C1 segment of cervical spinal cord (tissue), 14 donors: Measurements from ENCODE around the gene ABHD17A.
"Not testable (repeated sequence)": the region's sequence is repeated elsewhere in the genome, so short reads cannot be mapped to it uniquely, and the experiment has no call there.

Experiments used
- DNase-seq, 14 donors: peaks; one replicate each; lab custom pipeline; 2025; lab: John Stamatoyannopoulos, UW

The ABHD17A gene

GRCh38 chr19:1910177-1910576, 24.9 kb upstream of the ABHD17A start:
- peak in 6 of 14 donors; percentile 15 to 65 (median 28) for DNase-seq

- peak in 3 of 14 donors; percentile 33 to 63 (median 36) for DNase-seq
These were observed 24.4 kb upstream of the ABHD17A start for GRCh38 chr19:1909761-1910080.

- DNase-seq, result peak in 1 of 14 donors; percentile 64
These were observed 23.0 kb upstream of the ABHD17A start for GRCh38 chr19:1908364-1908678.

GRCh38 chr19:1907563-1908363, 22.5 kb upstream of the ABHD17A start:
- peak in 10 of 14 donors; percentile 12 to 76 (median 46) for DNase-seq

GRCh38 chr19:1906985-1907562, 21.8 kb upstream of the ABHD17A start:
- no peak for DNase-seq

- no peak for DNase-seq
These were observed 20.6 kb upstream of the ABHD17A start for GRCh38 chr19:1905863-1906375.

- DNase-seq, result peak; percentile 85 to 98 (median 96)
These were observed 20.0 kb upstream of the ABHD17A start, which contains the start of the genes ADAT3 and SCAMP4 for GRCh38 chr19:1905110-1905862. Gene ADAT3 (plus strand): TSS chr19:1905399. CDS start chr19:1912048, 6,649 bp downstream. Gene SCAMP4 (plus strand): TSS chr19:1905399. CDS start chr19:1915020, 9,621 bp downstream.

GRCh38 chr19:1904860-1905109, 19.5 kb upstream of the ABHD17A start:
- no peak for DNase-seq

- no peak for DNase-seq
These were observed 17.6 kb upstream of the ABHD17A start for GRCh38 chr19:1902923-1903322.

- DNase-seq, result peak in 7 of 14 donors; percentile 12 to 51 (median 40)
These were observed 16.7 kb upstream of the ABHD17A start for GRCh38 chr19:1901940-1902404.

- DNase-seq, result no peak
These were observed 11.2 kb upstream of the ABHD17A start for GRCh38 chr19:1896508-1896907.

- DNase-seq, result no peak
These were observed 8.5 kb upstream of the ABHD17A start for GRCh38 chr19:1893791-1894190.

- DNase-seq, result no peak
These were observed 4.6 kb upstream of the ABHD17A start for GRCh38 chr19:1889907-1890306.

- DNase-seq, result no peak
These were observed 3.1 kb upstream of the ABHD17A start for GRCh38 chr19:1888385-1888784.

GRCh38 chr19:1886360-1886759, 1.1 kb upstream of the ABHD17A start:
- DNase-seq, result not testable (repeated sequence)

- DNase-seq, result peak in 2 of 14 donors; percentile 16 to 51
These were observed 469 bp downstream of the ABHD17A start for GRCh38 chr19:1884719-1885334.

- DNase-seq, result no peak
These were observed 991 bp downstream of the ABHD17A start for GRCh38 chr19:1884291-1884718.

GRCh38 chr19:1883784-1884183, 1.5 kb downstream of the ABHD17A start:
- DNase-seq, result peak in 1 of 14 donors; percentile 15

- DNase-seq, result peak in 3 of 14 donors; percentile 45 to 58 (median 53)
These were observed 2.3 kb downstream of the ABHD17A start for GRCh38 chr19:1882786-1883692.

- peak in 9 of 14 donors; percentile 36 to 75 (median 47) for DNase-seq
These were observed 3.1 kb downstream of the ABHD17A start for GRCh38 chr19:1882089-1882785.
